ENCODE results near the gene MED12. TPM values are rescaled to one million over a fixed set of nuclear protein-coding genes. Genes with fewer than 3 reads are reported as not detected.

MED12 gene
- total and polyA plus RNA-seq, 10 of the 15 experiments (the other 5 are each of a cell fraction or from before 2014, with no cell fraction given), result 0.68 to 28.5 (median 13.7) TPM

DNA sequence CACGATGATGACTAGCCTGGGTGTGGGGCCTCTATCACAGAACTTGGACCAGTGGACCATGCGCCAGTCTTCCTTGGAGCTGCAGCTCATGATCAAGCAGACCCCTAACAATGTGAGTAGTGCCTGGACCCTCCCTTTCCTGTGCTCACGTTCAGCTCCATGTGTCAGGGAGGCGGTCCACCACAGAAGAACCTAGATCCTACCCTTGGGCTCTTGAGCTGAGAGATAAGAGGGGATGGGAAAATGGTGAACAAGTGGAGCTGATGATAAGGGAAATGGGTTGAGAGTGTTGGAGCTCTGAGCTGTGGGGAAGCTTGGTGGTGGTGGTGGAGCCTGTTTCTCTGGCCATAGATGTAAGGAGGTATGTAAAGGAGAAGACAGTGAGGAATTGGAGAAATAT lies 13.1 kb downstream of the MED12 start:
- no peak for DNase-seq (ENCODE audit: low read depth, low spot score)
- BruUV-seq (replicated peaks), result no TSS peak
- CTCF ChIA-PET, result interaction anchor here (1.4 to 3.9 kb wide), 4 partner anchors 8 to 135 kb away, joined by 3 to 82 read pairs (median 10); no protein-coding TSS in a partner anchor
- SMC1A ChIA-PET (ENCODE audit: uncharacterized antibody, unreplicated experiment), result interaction anchor here (1.4 to 3.7 kb wide), 3 partner anchors 11 to 34 kb away, joined by 3 to 46 read pairs (median 7); no protein-coding TSS in a partner anchor
- Histone ChIP-seq H3K4me3 (no peak overlapping the region), H3K79me2 (ENCODE audit: control insufficient read depth, insufficient read depth, low read length) (no peaks in the 10 kb centered on the region), H3K36me3 (ENCODE audit: control insufficient read depth in 2 of 2, insufficient read depth in 2 of 2, low read length in 1 of 2) (peaks cover 1 to 6% of the 10 kb centered on the region in 2 experiments; a peak in 3 of 4 replicates), H3K27me3 (replicated peaks in 1 of 2; ENCODE audit: control insufficient read depth in 2 of 2, insufficient read depth in 2 of 2, low read length in 1 of 2) (no peaks in the 10 kb centered on the region), H2AFZ (ENCODE audit: control insufficient read depth, low read depth, low read length) (no peak overlapping the region), H4K20me1 (ENCODE audit: control insufficient read depth, insufficient read depth) (no peaks in the 10 kb centered on the region), H3K9me3 (replicated peaks; ENCODE audit: control insufficient read depth, insufficient read depth, low read length) (no peaks in the 10 kb centered on the region), H3K9ac (ENCODE audit: control insufficient read depth, insufficient read depth, low read length) (no peak overlapping the region), H3K4me2 (ENCODE audit: control insufficient read depth, insufficient read depth) (no peak overlapping the region), H3K4me1 (ENCODE audit: control insufficient read depth, insufficient read depth, low read length) (no peaks in the 10 kb centered on the region), H3K27ac (ENCODE audit: control insufficient read depth, insufficient read depth) (no peak overlapping the region)
- ATAC-seq, result no peak
- intact Hi-C loops (cut with micrococcal nuclease; ENCODE audit: unreplicated experiment) (no loop called here), in situ Hi-C loops (cut with MboI) (no loop called here)
- RAD21 ChIA-PET (ENCODE audit: unreplicated experiment), result interaction anchor here (0.9 to 2.1 kb wide), 2 partner anchors 31 to 34 kb away, joined by 3 to 6 read pairs; no protein-coding TSS in a partner anchor
- no peak for TF ChIP-seq CBFB (IDR thresholded peaks at IDR 0.05; ENCODE audit: low read depth)
- TF ChIP-seq CUX1 (IDR thresholded peaks at IDR 0.05; ENCODE audit: insufficient replicate concordance, low read depth, low read length), result no peak
- TF ChIP-seq YY1 (IDR thresholded peaks at IDR 0.05; ENCODE audit: low read depth, low read length), result no peak
- TF ChIP-seq GABPA (IDR thresholded peaks at IDR 0.05; ENCODE audit: low read depth), result no peak
- no peak for TF ChIP-seq KDM1A (IDR thresholded peaks at IDR 0.05; ENCODE audit: borderline replicate concordance)
- no peak for TF ChIP-seq RAD51 (IDR thresholded peaks at IDR 0.05)
- TF ChIP-seq ZNF217 (IDR thresholded peaks at IDR 0.05), result no peak
- TF ChIP-seq, protein P1, sequence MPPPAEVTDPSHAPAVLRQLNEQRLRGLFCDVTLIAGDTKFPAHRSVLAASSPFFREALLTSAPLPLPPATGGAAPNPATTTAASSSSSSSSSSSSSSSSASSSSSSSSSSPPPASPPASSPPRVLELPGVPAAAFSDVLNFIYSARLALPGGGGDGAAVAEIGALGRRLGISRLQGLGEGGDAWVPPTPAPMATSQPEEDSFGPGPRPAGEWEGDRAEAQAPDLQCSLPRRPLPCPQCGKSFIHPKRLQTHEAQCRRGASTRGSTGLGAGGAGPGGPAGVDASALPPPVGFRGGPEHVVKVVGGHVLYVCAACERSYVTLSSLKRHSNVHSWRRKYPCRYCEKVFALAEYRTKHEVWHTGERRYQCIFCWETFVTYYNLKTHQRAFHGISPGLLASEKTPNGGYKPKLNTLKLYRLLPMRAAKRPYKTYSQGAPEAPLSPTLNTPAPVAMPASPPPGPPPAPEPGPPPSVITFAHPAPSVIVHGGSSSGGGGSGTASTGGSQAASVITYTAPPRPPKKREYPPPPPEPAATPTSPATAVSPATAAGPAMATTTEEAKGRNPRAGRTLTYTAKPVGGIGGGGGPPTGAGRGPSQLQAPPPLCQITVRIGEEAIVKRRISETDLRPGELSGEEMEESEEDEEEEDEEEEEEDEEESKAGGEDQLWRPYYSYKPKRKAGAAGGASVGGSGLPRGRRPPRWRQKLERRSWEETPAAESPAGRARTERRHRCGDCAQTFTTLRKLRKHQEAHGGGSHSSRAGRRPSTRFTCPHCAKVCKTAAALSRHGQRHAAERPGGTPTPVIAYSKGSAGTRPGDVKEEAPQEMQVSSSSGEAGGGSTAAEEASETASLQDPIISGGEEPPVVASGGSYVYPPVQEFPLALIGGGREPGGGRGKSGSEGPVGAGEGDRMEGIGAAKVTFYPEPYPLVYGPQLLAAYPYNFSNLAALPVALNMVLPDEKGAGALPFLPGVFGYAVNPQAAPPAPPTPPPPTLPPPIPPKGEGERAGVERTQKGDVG (CRISPR knock-in tag; IDR thresholded peaks at IDR 0.05), result no peak
- TF ChIP-seq TAF1 (IDR thresholded peaks at IDR 0.05; ENCODE audit: borderline replicate concordance, low read depth, low read length), result no peak
- TF ChIP-seq, protein P2, sequence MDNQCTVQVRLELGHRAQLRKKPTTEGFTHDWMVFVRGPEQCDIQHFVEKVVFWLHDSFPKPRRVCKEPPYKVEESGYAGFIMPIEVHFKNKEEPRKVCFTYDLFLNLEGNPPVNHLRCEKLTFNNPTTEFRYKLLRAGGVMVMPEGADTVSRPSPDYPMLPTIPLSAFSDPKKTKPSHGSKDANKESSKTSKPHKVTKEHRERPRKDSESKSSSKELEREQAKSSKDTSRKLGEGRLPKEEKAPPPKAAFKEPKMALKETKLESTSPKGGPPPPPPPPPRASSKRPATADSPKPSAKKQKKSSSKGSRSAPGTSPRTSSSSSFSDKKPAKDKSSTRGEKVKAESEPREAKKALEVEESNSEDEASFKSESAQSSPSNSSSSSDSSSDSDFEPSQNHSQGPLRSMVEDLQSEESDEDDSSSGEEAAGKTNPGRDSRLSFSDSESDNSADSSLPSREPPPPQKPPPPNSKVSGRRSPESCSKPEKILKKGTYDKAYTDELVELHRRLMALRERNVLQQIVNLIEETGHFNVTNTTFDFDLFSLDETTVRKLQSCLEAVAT (IDR thresholded peaks at IDR 0.05), result no peak
- POLR2A ChIA-PET, result no interaction called here
- 76% methylated on average over 4 of the region's 4 CpGs for WGBS (ENCODE audit: insufficient coverage, insufficient replicate concordance, low lambda C conversion rate, missing lambda C conversion rate)
- FAIRE-seq, result no peak
